ENCODE data around the gene SERPINA6.
"Not testable (repeated sequence)": the region's sequence is repeated elsewhere in the genome, so short reads cannot be mapped to it uniquely, and the experiment has no call there.

GRCh38 chr14:94369766-94370523 lies 46.8 kb upstream of the SERPINA6 start:
- not testable (repeated sequence) for TF ChIP-seq REST (IDR thresholded peaks at IDR 0.05; ENCODE audit: insufficient read depth in 1 of 2, low read depth in 2 of 2, low read length in 1 of 2); POLR2AphosphoS5 (IDR thresholded peaks at IDR 0.05; ENCODE audit: low read depth, low read length)
